HL-60 (cell line): ENCODE results near the gene SH3GL1.

ENCODE experiments used
- GABPA ChIP-seq: IDR thresholded peaks from 2 replicates; pipeline ENCODE4 v1.6.1; 2012; ENCODE audit warnings: low read depth
- POLR2AphosphoS5 ChIP-seq: IDR thresholded peaks from 2 replicates; pipeline ENCODE4 v1.6.1; 2012; ENCODE audit warnings: low read depth
- TF ChIP-seq, protein P1 (sequence below): IDR thresholded peaks from one replicate; pipeline ENCODE4 v1.5.1; 2011; ENCODE audit warnings: low read length, control low read depth, inconsistent platforms; ENCODE audit not compliant: insufficient read depth
- TF ChIP-seq, protein P2 (sequence below): IDR thresholded peaks from 2 replicates; pipeline ENCODE4 v1.6.1; 2012; ENCODE audit warnings: low read depth; ENCODE audit not compliant: insufficient replicate concordance

DNA sequence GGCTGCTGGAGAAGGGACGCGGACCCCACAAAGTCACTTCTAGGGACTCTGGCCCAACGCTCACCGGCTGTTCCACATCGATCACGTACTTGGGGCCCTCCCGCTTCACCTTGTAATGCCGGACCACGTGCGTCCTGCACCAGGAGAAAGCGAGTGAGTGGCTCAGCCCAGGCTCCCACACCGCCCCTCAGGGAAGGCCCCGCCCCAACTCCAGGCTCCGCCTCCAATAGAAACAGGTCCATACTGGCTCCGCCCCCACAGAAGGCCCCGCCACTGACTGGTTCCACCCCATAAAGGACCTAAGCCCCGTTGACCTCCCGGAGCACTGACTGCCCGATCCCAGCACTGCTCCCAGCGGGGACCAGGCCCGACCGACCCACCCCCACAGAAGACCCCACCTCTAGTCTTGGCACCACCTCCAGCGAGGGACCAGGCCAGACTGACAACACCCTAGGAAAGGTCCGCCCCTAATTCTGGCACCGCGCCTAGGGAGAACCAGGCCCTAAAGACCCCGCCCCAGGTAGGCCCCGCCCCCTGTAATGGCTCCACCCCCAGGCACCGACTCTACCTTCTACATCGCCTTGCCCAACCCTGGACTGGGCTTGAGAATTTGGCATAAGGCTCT is 73.0 kb downstream of the SH3GL1 start:
- TF ChIP-seq POLR2AphosphoS5, result no peak
- TF ChIP-seq, protein P1, sequence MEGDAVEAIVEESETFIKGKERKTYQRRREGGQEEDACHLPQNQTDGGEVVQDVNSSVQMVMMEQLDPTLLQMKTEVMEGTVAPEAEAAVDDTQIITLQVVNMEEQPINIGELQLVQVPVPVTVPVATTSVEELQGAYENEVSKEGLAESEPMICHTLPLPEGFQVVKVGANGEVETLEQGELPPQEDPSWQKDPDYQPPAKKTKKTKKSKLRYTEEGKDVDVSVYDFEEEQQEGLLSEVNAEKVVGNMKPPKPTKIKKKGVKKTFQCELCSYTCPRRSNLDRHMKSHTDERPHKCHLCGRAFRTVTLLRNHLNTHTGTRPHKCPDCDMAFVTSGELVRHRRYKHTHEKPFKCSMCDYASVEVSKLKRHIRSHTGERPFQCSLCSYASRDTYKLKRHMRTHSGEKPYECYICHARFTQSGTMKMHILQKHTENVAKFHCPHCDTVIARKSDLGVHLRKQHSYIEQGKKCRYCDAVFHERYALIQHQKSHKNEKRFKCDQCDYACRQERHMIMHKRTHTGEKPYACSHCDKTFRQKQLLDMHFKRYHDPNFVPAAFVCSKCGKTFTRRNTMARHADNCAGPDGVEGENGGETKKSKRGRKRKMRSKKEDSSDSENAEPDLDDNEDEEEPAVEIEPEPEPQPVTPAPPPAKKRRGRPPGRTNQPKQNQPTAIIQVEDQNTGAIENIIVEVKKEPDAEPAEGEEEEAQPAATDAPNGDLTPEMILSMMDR, result no peak
- TF ChIP-seq GABPA, result no peak
- TF ChIP-seq, protein P2, sequence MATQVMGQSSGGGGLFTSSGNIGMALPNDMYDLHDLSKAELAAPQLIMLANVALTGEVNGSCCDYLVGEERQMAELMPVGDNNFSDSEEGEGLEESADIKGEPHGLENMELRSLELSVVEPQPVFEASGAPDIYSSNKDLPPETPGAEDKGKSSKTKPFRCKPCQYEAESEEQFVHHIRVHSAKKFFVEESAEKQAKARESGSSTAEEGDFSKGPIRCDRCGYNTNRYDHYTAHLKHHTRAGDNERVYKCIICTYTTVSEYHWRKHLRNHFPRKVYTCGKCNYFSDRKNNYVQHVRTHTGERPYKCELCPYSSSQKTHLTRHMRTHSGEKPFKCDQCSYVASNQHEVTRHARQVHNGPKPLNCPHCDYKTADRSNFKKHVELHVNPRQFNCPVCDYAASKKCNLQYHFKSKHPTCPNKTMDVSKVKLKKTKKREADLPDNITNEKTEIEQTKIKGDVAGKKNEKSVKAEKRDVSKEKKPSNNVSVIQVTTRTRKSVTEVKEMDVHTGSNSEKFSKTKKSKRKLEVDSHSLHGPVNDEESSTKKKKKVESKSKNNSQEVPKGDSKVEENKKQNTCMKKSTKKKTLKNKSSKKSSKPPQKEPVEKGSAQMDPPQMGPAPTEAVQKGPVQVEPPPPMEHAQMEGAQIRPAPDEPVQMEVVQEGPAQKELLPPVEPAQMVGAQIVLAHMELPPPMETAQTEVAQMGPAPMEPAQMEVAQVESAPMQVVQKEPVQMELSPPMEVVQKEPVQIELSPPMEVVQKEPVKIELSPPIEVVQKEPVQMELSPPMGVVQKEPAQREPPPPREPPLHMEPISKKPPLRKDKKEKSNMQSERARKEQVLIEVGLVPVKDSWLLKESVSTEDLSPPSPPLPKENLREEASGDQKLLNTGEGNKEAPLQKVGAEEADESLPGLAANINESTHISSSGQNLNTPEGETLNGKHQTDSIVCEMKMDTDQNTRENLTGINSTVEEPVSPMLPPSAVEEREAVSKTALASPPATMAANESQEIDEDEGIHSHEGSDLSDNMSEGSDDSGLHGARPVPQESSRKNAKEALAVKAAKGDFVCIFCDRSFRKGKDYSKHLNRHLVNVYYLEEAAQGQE, result no peak
